Measurements from ENCODE around the gene RPIA.
A peak's percentile ranks its signal among the peaks of the same experiment; 100 is the strongest.
"Not testable (repeated sequence)": the region's sequence is repeated elsewhere in the genome, so short reads cannot be mapped to it uniquely, and the experiment has no call there.

Gene RPIA

GRCh38 chr2:88691339-88692183 is at the start of gene RPIA:
Gene RPIA, plus strand, starts transcription at chr2:88691673. Its CDS starts 26 bp downstream, at chr2:88691699.
- peak; percentile 96 for DNase-seq (ENCODE audit: low spot score)
- peak; percentile 60 for TF ChIP-seq CTCF (IDR thresholded peaks at IDR 0.05; ENCODE audit: extremely low read depth, insufficient read depth, missing control alignments)
- in situ Hi-C loops (cut with MboI; ENCODE audit: low pct_unique_long_range_greater_than_20kb, low sequenced_read_pairs, unreplicated experiment) = no loop called here

GRCh38 chr2:88642278-88642677 is 49.2 kb upstream of the RPIA start:
- DNase-seq (ENCODE audit: low spot score) = no peak
- in situ Hi-C loops (cut with MboI; ENCODE audit: low pct_unique_long_range_greater_than_20kb, low sequenced_read_pairs, unreplicated experiment) = no loop called here
- no peak for TF ChIP-seq CTCF (IDR thresholded peaks at IDR 0.05; ENCODE audit: extremely low read depth, insufficient read depth, missing control alignments)

GRCh38 chr2:88645291-88645882 is 46.1 kb upstream of the RPIA start:
- in situ Hi-C loops (cut with MboI; ENCODE audit: low pct_unique_long_range_greater_than_20kb, low sequenced_read_pairs, unreplicated experiment); DNase-seq (ENCODE audit: low spot score): not testable (repeated sequence)

- in situ Hi-C loops (cut with MboI; ENCODE audit: low pct_unique_long_range_greater_than_20kb, low sequenced_read_pairs, unreplicated experiment) = loop anchor here (25.0 kb wide), 1 partner anchor 264 kb away; no protein-coding TSS in a partner anchor
- DNase-seq (ENCODE audit: low spot score) = no peak
- no peak for TF ChIP-seq CTCF (IDR thresholded peaks at IDR 0.05; ENCODE audit: extremely low read depth, insufficient read depth, missing control alignments)
These were observed 39.8 kb upstream of the RPIA start for GRCh38 chr2:88651646-88652045.

- in situ Hi-C loops (cut with MboI; ENCODE audit: low pct_unique_long_range_greater_than_20kb, low sequenced_read_pairs, unreplicated experiment) = loop anchor here (25.0 kb wide), 1 partner anchor 267 kb away; no protein-coding TSS in a partner anchor
- TF ChIP-seq CTCF (IDR thresholded peaks at IDR 0.05; ENCODE audit: extremely low read depth, insufficient read depth, missing control alignments) = no peak
- DNase-seq (ENCODE audit: low spot score) = no peak
These were observed 36.8 kb upstream of the RPIA start for GRCh38 chr2:88654714-88655113.

GRCh38 chr2:88656690-88657089 is 34.8 kb upstream of the RPIA start:
- in situ Hi-C loops (cut with MboI; ENCODE audit: low pct_unique_long_range_greater_than_20kb, low sequenced_read_pairs, unreplicated experiment) = loop anchor here (25.0 kb wide), 1 partner anchor 269 kb away; no protein-coding TSS in a partner anchor
- TF ChIP-seq CTCF (IDR thresholded peaks at IDR 0.05; ENCODE audit: extremely low read depth, insufficient read depth, missing control alignments) = no peak
- no peak for DNase-seq (ENCODE audit: low spot score)

GRCh38 chr2:88657131-88657530 is 34.3 kb upstream of the RPIA start:
- TF ChIP-seq CTCF (IDR thresholded peaks at IDR 0.05; ENCODE audit: extremely low read depth, insufficient read depth, missing control alignments) = no peak
- DNase-seq (ENCODE audit: low spot score) = no peak
- in situ Hi-C loops (cut with MboI; ENCODE audit: low pct_unique_long_range_greater_than_20kb, low sequenced_read_pairs, unreplicated experiment) = loop anchor here (25.0 kb wide), 1 partner anchor 270 kb away; no protein-coding TSS in a partner anchor

Data from GM13977 (cell line).